Left lobe of liver (tissue), 2 donors: ENCODE data around the gene ZXDC. TPM values are rescaled to one million over a fixed set of nuclear protein-coding genes. Genes with fewer than 3 reads are reported as not detected.

Experiments used
- ATAC-seq: fragments of 200-7000 bp; cut with Tn5 transposase; one replicate; pipeline ENCODE4 v1.9.1; 2020; ENCODE audit warnings: mild to moderate bottlenecking, moderate library complexity
- DNase-seq: peaks from one replicate; pipeline ENCODE4 v3.0.0-alpha.2; 2020; ENCODE audit warnings: low spot score
- total RNA-seq: library from RNA; stranded (reverse); gene quantifications from one replicate; pipeline ENCODE4 v1.2.1, GENCODE V29; 2021
- donor health status: DM: no; HTN: no; CAD: no; lungs with moderate emphysema.
- donor health status: DM: no; HTN: yes; CAD: no.

The ZXDC gene
- total RNA-seq, 1 donor from 2014 or later, result 21.5 TPM

- DNase-seq (peak; percentile 31), ATAC-seq (no peak)
Measured at GRCh38 chr3:126401611-126402160, 74.0 kb downstream of the ZXDC start.

GRCh38 chr3:126399756-126400155 lies 75.9 kb downstream of the ZXDC start:
- DNase-seq (no peak), ATAC-seq (no peak)

GRCh38 chr3:126399351-126399735 lies 76.3 kb downstream of the ZXDC start:
- no peak for DNase-seq
- ATAC-seq, result no peak

- no peak for ATAC-seq
Measured at GRCh38 chr3:126398423-126399350, 77.0 kb downstream of the ZXDC start.

GRCh38 chr3:126397610-126398422 lies 77.9 kb downstream of the ZXDC start:
- no peak for DNase-seq
- ATAC-seq, result no peak

More at GRCh38 chr3:126398423-126399350, 77.0 kb downstream of the ZXDC start:
- DNase-seq, result no peak

GRCh38 chr3:126396536-126396935 lies 79.2 kb downstream of the ZXDC start:
- DNase-seq (no peak), ATAC-seq (no peak)

GRCh38 chr3:126395846-126396513 lies 79.7 kb downstream of the ZXDC start:
- DNase-seq, result no peak

GRCh38 chr3:126394977-126395321 lies 80.7 kb downstream of the ZXDC start:
- DNase-seq (no peak), ATAC-seq (no peak)

More at GRCh38 chr3:126395846-126396513, 79.7 kb downstream of the ZXDC start:
- no peak for ATAC-seq

GRCh38 chr3:126394179-126394976 lies 81.3 kb downstream of the ZXDC start, which contains the start of gene CFAP100:
Gene CFAP100 (plus strand): TSS chr3:126394909. CDS start chr3:126396001, 1,092 bp downstream.
- DNase-seq (no peak), ATAC-seq (no peak)

- ATAC-seq, result no peak
- no peak for DNase-seq
Measured at GRCh38 chr3:126393563-126393962, 82.1 kb downstream of the ZXDC start.

GRCh38 chr3:126392246-126392645 lies 83.4 kb downstream of the ZXDC start:
- ATAC-seq, result no peak

GRCh38 chr3:126391631-126392030 lies 84.1 kb downstream of the ZXDC start:
- DNase-seq, result peak; percentile 37
- ATAC-seq, result no peak

More at GRCh38 chr3:126392246-126392645, 83.4 kb downstream of the ZXDC start:
- DNase-seq, result peak; percentile 37

- ATAC-seq, result no peak
- DNase-seq, result peak; percentile 44
Measured at GRCh38 chr3:126390751-126391150, 84.9 kb downstream of the ZXDC start.

GRCh38 chr3:126390201-126390600 lies 85.5 kb downstream of the ZXDC start:
- no peak for ATAC-seq
- DNase-seq, result peak; percentile 42

- ATAC-seq, result peak; percentile 47
- no peak for DNase-seq
Measured at GRCh38 chr3:126389794-126390146, 85.9 kb downstream of the ZXDC start.

GRCh38 chr3:126389112-126389793 lies 86.4 kb downstream of the ZXDC start:
- ATAC-seq (peak; percentile 97), DNase-seq (peak; percentile 96)
